Kidney capillary endothelial cell (primary cell): ENCODE measurements around the gene CEP44.
"Not testable (repeated sequence)": the region's sequence is repeated elsewhere in the genome, so short reads cannot be mapped to it uniquely, and the experiment has no call there.

ENCODE experiments used
- DNase-seq: peaks from one replicate; pipeline ENCODE4 v3.0.0-alpha.2; 2018; ENCODE audit warnings: low spot score

The CEP44 gene

DNA sequence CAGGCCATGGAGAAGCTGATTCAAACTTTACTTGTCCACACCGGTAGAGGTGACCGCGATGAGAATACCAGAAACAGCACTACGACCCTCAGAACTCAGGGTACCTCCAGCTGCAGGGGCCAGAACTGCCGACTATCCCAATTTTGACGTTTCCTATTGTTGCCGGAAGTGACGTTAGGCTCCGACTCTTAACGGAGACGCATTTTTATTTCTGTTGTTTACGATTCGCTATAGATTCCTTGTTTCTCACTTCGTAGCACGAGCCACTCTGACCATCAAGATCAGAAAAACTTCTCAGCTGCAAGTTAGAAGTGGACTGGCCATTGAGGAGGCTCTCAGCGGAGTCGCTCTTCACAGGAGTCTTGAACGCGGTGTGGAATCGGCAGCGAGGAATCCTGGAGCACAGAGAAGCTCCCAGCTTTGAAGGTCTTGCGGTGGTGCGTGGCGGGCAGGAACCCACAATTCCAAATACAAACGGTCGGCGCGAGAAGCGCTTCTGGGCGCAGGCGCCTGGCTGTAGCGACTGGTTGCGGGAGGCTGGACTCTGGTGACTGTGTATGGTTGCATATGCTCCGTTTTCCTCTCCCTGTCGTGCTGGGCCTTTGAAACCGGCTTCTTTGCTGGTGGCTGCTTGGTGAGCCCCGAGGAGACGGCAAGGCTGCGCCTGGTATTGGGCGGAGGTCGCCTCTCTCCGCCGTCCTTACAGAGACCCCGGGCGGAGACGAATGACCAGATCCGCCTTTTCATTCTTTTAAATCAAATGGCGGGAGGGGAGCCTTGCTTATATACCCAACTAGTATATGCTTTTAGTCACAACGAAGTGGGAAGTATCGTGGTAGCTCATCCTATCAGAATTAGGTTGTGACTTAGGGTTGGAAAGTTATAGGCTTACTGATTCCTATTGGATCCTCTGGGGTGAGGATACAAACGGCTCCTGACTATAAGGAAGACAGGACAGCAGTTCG, at the start of gene CEP44, which contains the start of gene FBXO8:
Gene CEP44, plus strand, starts transcription at position 405 of the 965 bp plus-strand sequence. CDS start 15,211 bp downstream, outside the sequence.
Gene FBXO8, minus strand, starts transcription at position 161 of the 965 bp plus-strand sequence. CDS start 20,575 bp downstream, outside the sequence.
- peak; percentile 79 for DNase-seq

DNA sequence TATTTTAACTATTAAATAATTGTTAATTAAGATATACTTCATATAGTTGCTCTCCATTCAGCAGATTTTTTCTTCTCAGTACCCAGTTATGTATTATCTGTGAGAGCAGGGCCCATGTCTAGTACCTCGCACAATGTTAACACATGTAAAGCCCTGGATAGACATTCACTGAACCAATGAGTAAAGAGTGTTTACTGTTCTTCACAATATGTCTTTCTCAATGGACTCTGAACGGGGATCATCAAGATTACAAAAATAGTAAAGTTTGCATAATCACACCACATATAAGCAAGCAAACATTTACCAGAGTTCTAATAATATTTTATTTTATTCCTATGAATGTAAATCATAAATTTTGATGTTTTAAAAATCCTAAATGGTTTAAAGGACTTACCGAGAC, 47.4 kb upstream of the CEP44 start:
- no peak for DNase-seq

DNA sequence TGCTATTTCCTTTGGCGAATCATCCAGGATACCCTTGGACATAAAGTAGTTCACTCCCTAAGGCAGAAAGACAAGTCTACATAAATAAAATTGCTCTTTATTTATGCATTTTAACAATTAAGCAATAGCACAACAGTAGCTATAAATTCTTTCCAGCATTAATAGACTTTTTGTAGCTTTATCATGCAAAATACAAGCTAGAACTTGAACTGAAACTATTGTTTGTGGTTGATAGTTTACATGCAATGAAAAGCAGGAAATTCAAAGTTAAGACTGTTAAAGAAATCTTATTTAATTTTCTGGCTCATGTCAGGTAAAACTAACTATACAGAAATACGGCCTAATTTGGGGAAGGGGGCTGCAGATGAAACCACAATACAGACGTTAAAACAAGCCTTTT, 42.5 kb upstream of the CEP44 start:
- no peak for DNase-seq

DNA sequence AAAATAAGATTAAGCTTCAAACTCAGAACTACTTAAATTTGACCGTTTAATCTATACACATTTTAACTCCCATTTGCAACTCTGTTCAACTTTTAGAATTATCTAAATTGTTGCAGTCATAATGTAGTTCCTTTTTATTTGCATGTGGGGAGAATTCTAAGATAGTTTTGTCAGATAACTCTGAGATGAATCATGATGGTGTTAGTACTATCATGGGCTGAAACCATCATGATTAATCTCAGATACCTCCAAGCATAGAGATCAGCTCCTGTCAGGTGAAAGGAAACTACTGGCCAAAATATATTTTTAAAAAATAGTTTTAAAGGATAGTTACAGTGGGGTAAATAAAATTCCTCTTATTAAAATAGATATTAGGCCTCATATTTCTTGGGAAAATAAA, 39.3 kb upstream of the CEP44 start:
- DNase-seq: no peak

DNA sequence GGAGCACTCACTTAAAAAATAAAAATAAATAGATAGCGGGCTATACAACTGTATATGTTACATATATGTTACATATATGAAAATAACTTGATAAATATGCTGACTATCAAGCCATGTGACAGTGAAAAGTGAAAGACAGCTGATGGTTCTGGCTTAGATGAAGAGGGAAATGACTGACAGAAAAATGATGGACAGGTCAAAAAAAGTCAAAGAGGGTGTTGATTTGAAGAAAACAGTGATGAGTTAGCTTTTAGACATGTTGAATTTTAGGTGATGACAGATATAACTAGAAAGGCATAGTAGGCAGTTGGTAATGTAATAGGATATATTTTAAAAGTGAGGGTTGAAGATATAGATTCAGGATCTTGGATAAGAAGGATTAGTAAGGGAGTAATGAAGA, 38.0 kb upstream of the CEP44 start:
- DNase-seq: no peak

DNA sequence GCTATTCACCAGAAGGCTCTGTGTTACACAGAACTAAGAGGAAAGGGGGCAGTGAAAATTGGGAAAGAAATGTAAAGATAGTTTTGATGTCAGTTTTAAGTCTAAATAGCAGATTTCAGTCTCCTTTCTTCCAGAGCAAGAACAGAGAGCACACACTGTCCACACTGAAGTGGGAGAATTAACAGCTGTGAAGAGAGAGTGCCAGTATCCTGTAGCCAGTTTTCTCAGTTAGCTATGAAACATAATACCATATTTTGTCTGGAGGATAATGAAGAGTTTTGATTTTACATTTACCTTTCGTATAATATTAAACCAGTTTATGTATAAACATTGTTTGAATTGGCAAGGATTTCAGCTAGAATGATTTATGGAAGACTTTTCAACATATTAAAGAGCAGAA, 35.3 kb upstream of the CEP44 start:
- DNase-seq: no peak

DNA sequence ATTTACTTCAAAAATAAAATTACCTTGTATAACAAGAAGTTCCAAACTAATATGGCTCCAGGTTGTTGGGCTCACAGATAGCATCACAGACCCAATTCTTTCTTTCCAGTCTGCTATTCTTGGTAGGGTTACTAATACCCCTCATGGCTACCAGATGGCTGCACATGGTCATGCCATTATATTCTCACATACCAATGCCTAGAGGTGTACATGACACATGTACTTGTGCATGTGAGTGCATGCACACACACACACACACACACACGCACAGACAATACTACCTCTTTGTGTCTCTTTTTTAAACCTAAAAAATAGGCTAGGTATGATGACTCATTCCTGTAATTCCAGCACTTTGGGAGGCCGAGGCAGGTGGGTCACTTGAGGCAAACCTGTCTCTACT, 31.3 kb upstream of the CEP44 start:
- no peak for DNase-seq

- no peak for DNase-seq
Observed at GRCh38 chr4:174254613-174255012, 29.1 kb upstream of the CEP44 start.

DNA sequence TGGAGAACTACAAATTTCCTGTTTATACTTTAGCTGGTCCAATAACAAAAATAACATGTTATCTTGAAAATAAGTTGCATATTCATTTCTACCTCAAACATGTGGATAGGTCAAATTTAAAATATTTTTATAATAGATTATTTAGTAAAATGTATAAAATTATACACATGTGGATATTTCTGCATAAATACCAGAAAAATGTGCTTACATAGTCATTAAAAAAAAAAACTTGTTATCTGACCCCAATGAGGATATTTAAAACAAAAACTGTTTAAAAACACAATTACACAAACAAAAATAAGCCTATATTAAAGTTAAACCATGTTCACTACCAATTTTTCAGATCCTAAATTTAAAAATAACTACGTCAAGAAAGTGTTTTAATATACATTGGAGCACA, 28.3 kb upstream of the CEP44 start:
- DNase-seq: no peak

GRCh38 chr4:174255786-174256185, 27.9 kb upstream of the CEP44 start:
- DNase-seq: no peak

- no peak for DNase-seq
Observed at GRCh38 chr4:174256277-174256713, 27.4 kb upstream of the CEP44 start.

DNA sequence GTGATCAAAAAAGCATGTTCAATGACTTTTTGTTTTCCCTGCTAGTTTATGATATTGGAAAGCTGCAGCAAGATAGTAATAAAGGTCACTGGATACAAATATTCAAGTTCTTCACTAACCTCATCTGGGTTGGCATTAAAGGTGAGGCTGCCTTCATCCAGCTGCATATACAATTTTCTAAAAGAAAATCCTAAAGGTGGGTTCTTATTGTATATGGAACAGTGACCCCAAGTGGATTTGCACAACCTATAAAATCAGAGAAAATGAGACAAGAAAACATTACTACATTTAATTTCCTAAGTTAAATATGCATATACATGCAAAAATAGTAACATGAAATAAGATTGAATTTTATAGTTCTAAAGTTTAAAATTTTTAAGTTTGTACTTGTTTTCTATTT, 24.1 kb upstream of the CEP44 start:
- no peak for DNase-seq

DNA sequence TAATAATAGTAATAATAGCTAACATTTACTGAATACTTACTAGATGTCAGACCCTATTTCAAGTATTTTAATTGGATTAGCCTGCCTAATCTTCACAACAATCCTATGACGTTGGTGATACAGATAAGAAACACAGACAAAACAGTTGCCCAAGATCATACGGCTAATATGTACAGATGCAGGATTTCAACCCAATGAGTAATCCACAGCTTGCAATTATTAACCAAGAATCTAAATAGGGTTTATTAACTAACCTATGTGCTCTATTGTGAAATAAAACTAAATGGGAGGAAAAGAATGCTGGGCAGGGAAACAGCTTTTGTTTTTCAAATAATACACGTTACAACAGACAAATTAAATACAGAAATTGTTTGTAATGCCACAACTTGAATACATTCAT, 23.6 kb upstream of the CEP44 start:
- no peak for DNase-seq

DNA sequence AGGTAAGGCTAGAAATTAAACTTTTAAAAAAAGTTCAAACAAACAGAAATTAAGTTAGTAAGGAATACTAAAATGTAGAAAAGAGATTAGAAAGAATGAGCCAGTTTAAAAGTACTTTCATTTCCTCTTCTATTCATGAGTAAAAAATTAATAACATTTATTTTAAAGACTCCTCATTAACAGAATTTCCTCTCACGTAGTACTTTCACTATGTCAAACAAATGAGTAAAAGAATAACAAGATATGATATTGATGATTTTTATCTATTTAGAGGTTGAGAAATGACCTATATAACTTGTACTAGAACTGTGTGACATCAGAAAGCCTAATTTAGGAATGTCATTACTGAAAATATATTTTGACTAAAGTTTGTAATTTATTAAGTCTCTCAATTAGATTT, 22.3 kb upstream of the CEP44 start:
- DNase-seq: not testable (repeated sequence)

- no peak for DNase-seq
Observed at GRCh38 chr4:174262624-174263444, 20.9 kb upstream of the CEP44 start.

DNA sequence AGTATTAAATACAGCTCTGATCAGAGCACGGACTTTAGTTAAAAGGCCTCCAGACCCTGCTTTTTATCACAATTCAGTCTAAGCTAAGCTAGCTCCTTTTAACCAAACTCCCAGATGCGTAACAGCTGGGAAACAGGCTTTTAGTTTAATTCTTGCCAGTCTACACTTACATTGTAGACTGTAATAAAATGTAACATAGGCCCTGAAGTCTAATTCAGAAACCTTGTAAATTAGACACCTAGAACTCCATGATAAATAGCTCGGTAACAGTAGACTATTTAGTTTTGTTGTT, 20.3 kb upstream of the CEP44 start:
- DNase-seq: no peak

DNA sequence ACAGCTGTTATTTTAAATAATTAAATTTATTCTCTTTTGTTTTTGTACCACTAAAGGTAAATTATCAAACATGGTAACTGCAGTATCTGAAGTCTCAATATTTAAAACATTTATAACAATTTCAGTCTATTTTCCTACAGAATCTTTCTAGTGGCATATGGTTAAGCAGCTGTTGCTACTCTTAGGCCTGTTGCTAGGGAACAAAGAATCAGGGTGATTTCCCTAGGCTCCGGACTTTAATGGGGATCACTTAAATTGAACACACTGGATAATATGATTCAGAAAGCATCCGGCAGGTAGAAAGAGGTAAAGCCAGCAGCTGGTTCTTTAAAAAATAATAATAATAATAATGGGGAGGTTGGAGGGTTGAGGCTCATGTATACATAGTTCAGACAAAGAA, 17.8 kb upstream of the CEP44 start:
- no peak for DNase-seq

DNA sequence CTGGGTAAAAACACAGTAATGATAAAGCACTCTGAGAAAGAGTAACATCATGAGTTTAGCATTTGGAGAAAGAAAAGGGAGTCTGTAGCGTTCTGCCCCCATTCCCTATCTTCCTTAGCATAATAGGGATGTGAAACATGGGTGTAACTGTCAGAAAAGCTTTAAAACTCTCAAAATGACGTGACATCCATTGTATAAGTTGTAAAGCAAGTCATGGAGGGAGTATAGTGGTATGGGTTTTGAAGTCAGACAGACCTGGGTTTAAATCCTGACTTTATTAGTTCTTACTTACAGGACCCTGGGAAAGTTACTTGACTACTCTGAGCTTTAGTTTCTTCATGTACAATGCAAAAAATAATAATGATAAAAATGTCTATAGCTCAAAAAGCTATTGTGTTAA, 17.3 kb upstream of the CEP44 start:
- no peak for DNase-seq

GRCh38 chr4:174273930-174274329, 9.8 kb upstream of the CEP44 start:
- DNase-seq: no peak

GRCh38 chr4:174274436-174274835, 9.3 kb upstream of the CEP44 start:
- DNase-seq: no peak

DNA sequence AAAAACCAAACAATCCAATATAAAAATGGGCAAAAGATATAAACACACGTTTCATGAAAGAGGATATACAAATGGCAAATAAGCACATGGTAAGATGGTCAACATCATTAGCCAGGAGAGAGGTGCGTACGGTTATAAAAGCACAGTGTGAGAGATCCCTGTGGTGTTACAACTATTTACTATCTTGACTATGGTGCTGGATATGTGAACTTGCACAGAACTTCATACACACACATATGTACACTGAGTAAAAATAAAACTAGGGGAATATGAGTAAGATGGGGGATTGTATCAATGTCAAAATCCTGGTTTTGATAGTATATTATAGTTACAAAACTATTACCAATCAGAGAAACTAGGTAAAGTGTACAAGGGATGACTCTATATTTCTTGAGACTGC, 8.6 kb upstream of the CEP44 start:
- no peak for DNase-seq

- DNase-seq: no peak
Observed at GRCh38 chr4:174277433-174277832, 6.3 kb upstream of the CEP44 start.

DNA sequence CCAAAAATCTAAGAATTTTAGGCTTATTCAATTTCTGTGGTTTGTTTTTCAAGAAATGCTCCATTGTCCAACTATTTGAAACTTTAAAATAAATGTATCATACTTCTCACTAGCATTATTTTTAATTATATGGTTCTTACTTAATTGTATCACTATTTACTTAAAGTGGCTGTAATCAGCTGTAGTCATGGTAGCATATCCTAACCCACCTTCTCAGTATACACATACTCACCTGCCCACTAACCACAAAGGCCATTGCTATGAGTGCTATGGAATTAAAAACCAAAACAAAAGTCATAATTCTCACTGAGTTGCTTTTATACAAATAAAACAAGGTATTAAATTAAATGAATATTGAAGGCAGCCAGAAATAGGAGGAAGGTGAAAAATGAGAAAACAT, 5.2 kb upstream of the CEP44 start:
- DNase-seq: no peak
